ENCODE data around the gene COL8A2.

COL8A2 gene

DNA sequence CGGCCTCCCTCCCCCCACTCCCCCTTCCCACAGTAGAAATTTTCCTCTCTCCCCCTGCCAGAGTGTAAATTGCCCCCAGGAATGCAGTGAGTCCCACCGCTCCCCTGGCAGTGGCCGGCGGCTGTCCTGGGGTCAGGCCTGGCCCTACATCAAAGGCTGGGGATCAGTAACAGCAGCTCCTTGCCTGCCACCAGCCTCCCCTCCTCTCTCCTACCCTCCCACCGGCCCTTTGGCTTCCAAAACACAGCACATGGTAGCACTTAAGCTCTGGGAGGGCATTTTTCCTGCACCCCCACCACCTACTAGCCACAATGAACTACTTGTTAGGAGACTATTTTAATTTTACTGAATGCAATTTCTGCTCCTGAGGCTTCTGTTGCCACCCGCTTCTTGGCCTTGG is 9.0 kb upstream of the COL8A2 start:
- Histone ChIP-seq H3K9ac (no peak overlapping the region), H3K27me3 (ENCODE audit: insufficient read depth, low read depth) (no peaks in the 10 kb centered on the region), H3K4me2 (no peak overlapping the region), H3K79me2 (ENCODE audit: insufficient read depth, low read depth) (no peaks in the 10 kb centered on the region), H2AFZ (ENCODE audit: low read depth) (no peak overlapping the region), H3K27ac (no peak overlapping the region), H3K4me3 (IDR thresholded peaks at IDR 0.05; ENCODE audit: insufficient read depth, low read depth, low read length) (no peak overlapping the region), H3K36me3 (ENCODE audit: insufficient read depth) (0 out of 2 replicates have a peak, but pooled peaks cover 4% of the 10 kb centered on the region), H4K20me1 (ENCODE audit: insufficient read depth) (no peaks in the 10 kb centered on the region), H3K4me1 (ENCODE audit: low read depth, poor library complexity, severe bottlenecking) (no peaks in the 10 kb centered on the region)
- TF ChIP-seq, protein P1, sequence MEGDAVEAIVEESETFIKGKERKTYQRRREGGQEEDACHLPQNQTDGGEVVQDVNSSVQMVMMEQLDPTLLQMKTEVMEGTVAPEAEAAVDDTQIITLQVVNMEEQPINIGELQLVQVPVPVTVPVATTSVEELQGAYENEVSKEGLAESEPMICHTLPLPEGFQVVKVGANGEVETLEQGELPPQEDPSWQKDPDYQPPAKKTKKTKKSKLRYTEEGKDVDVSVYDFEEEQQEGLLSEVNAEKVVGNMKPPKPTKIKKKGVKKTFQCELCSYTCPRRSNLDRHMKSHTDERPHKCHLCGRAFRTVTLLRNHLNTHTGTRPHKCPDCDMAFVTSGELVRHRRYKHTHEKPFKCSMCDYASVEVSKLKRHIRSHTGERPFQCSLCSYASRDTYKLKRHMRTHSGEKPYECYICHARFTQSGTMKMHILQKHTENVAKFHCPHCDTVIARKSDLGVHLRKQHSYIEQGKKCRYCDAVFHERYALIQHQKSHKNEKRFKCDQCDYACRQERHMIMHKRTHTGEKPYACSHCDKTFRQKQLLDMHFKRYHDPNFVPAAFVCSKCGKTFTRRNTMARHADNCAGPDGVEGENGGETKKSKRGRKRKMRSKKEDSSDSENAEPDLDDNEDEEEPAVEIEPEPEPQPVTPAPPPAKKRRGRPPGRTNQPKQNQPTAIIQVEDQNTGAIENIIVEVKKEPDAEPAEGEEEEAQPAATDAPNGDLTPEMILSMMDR (conservative IDR thresholded peaks at IDR 0.05; ENCODE audit: low read depth, low read length) = no peak

DNA sequence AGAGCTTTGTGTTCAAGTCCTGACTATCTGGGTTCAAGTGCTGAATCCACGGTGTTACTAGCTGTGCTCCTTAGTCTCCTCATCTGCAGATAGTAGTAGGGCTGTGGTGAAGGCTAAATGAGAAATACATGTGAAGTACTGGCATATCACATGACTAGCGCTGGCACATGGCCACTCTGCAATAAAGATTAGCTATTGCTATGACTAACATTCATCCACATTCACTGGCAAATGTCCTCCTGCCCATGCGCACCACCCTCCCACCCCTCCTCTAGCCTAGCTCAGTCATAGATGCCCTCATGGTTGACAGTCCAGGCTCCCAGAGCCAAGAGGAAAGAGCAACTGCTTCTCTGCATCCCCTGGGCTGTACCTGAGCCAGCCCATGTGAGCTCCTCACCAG is 8.5 kb upstream of the COL8A2 start:
- peaks cover 3% of the 10 kb centered on the region for H3K4me1 ChIP-seq (ENCODE audit: low read depth, poor library complexity, severe bottlenecking)
- no peak overlapping the region for H3K9ac ChIP-seq
- H3K27me3 ChIP-seq (ENCODE audit: insufficient read depth, low read depth) = no peaks in the 10 kb centered on the region
- 0 out of 2 replicates have a peak, but pooled peaks cover 4% of the 10 kb centered on the region for H3K36me3 ChIP-seq (ENCODE audit: insufficient read depth)
- no peaks in the 10 kb centered on the region for H4K20me1 ChIP-seq (ENCODE audit: insufficient read depth)
- no peak overlapping the region for H2AFZ ChIP-seq (ENCODE audit: low read depth)
- no peak overlapping the region for H3K27ac ChIP-seq
- no peak overlapping the region for H3K4me3 ChIP-seq (IDR thresholded peaks at IDR 0.05; ENCODE audit: insufficient read depth, low read depth, low read length)
- no peak overlapping the region for H3K4me2 ChIP-seq
- TF ChIP-seq, protein P1 (conservative IDR thresholded peaks at IDR 0.05; ENCODE audit: low read depth, low read length) = no peak
- H3K79me2 ChIP-seq (ENCODE audit: insufficient read depth, low read depth) = no peaks in the 10 kb centered on the region

- TF ChIP-seq, protein P1 (conservative IDR thresholded peaks at IDR 0.05; ENCODE audit: low read depth, low read length) = no peak
Measured at GRCh38 chr1:36132029-36132428, 7.0 kb upstream of the COL8A2 start.

DNA sequence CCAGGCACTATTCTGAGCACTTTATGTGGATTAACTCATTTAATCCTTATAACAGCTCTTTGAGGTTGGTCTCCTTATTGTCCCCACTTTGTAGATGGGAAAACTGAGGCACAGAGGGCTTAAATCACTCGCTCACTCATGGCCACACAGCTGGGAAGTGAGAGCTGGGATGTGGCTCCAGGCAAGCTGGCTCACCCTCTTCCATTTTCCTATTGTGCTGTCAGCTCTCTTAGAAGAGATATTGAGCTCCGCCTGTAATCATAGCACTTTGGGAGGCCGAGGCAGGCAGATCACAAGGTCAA is 3.8 kb upstream of the COL8A2 start:
- no peak overlapping the region for H3K9ac ChIP-seq
- no peak overlapping the region for H3K4me2 ChIP-seq
- TF ChIP-seq, protein P1 (conservative IDR thresholded peaks at IDR 0.05; ENCODE audit: low read depth, low read length) = no peak
- no peak overlapping the region for H2AFZ ChIP-seq (ENCODE audit: low read depth)
- H3K36me3 ChIP-seq (ENCODE audit: insufficient read depth) = no peaks in the 10 kb centered on the region
- H4K20me1 ChIP-seq (ENCODE audit: insufficient read depth) = no peaks in the 10 kb centered on the region
- H3K79me2 ChIP-seq (ENCODE audit: insufficient read depth, low read depth) = no peaks in the 10 kb centered on the region
- H3K27ac ChIP-seq = no peak overlapping the region
- peaks cover 6% of the 10 kb centered on the region for H3K4me1 ChIP-seq (ENCODE audit: low read depth, poor library complexity, severe bottlenecking)
- H3K27me3 ChIP-seq (ENCODE audit: insufficient read depth, low read depth) = no peaks in the 10 kb centered on the region
- H3K4me3 ChIP-seq (IDR thresholded peaks at IDR 0.05; ENCODE audit: insufficient read depth, low read depth, low read length) = no peak overlapping the region

More at GRCh38 chr1:36132029-36132428, 7.0 kb upstream of the COL8A2 start:
- no peak overlapping the region for H2AFZ ChIP-seq (ENCODE audit: low read depth)
- no peaks in the 10 kb centered on the region for H3K27me3 ChIP-seq (ENCODE audit: insufficient read depth, low read depth)
- H3K27ac ChIP-seq = no peak overlapping the region
- H4K20me1 ChIP-seq (ENCODE audit: insufficient read depth) = no peaks in the 10 kb centered on the region
- H3K4me3 ChIP-seq (IDR thresholded peaks at IDR 0.05; ENCODE audit: insufficient read depth, low read depth, low read length) = no peak overlapping the region
- no peak overlapping the region for H3K4me2 ChIP-seq
- H3K4me1 ChIP-seq (ENCODE audit: low read depth, poor library complexity, severe bottlenecking) = peaks cover 6% of the 10 kb centered on the region
- no peaks in the 10 kb centered on the region for H3K79me2 ChIP-seq (ENCODE audit: insufficient read depth, low read depth)
- no peaks in the 10 kb centered on the region for H3K36me3 ChIP-seq (ENCODE audit: insufficient read depth)
- no peak overlapping the region for H3K9ac ChIP-seq
